Mammary epithelial cell (primary cell): ENCODE measurements around the gene AHCYL1.

Source experiments
- CTCF ChIP-seq, 2 donors: IDR thresholded peaks in 1 of 2; conservative IDR thresholded peaks in 1 of 2; 2 replicates each; pipeline ENCODE4 v1.5.1; 2011 to 2012; ENCODE audit warnings: inconsistent platforms in 2 of 2, low read length in 2 of 2, mild to moderate bottlenecking in 2 of 2, control low read depth in 1 of 2, low read depth in 1 of 2; ENCODE audit not compliant: insufficient read depth in 1 of 2; ENCODE audit errors: extremely low read depth in 1 of 2
- EZH2 ChIP-seq: IDR thresholded peaks from 2 replicates; pipeline ENCODE4 v1.6.1; 2012; ENCODE audit warnings: low read length, inconsistent platforms, borderline replicate concordance

DNA sequence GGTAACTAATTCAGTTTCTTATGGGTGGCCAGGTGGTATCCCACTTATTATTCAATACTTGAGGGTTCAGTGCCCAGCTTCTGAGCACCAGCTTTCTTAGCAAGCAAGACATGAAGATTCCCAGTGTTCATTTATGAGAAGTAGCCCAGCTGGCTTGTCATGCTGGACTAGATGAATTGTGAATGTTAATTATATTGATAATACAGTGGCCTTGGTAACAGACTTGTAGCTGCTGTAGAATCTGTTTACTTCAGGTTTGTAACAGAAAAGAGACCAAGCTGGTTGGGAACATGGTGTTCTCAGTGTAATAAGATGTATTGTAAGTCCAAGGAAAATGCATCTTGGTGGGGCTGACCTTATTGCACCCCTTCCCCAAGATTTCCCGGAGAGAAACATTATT is 10.1 kb downstream of the AHCYL1 start:
- TF ChIP-seq CTCF (conservative IDR thresholded peaks at IDR 0.05 in 1 of 2, IDR thresholded peaks at IDR 0.05 in 1 of 2; ENCODE audit: extremely low read depth in 1 of 2, insufficient read depth in 1 of 2, low read depth in 1 of 2, low read length in 2 of 2) (no peak), EZH2 (no peak)
